ENCODE measurements around the gene AGTR1.

The AGTR1 gene

DNA sequence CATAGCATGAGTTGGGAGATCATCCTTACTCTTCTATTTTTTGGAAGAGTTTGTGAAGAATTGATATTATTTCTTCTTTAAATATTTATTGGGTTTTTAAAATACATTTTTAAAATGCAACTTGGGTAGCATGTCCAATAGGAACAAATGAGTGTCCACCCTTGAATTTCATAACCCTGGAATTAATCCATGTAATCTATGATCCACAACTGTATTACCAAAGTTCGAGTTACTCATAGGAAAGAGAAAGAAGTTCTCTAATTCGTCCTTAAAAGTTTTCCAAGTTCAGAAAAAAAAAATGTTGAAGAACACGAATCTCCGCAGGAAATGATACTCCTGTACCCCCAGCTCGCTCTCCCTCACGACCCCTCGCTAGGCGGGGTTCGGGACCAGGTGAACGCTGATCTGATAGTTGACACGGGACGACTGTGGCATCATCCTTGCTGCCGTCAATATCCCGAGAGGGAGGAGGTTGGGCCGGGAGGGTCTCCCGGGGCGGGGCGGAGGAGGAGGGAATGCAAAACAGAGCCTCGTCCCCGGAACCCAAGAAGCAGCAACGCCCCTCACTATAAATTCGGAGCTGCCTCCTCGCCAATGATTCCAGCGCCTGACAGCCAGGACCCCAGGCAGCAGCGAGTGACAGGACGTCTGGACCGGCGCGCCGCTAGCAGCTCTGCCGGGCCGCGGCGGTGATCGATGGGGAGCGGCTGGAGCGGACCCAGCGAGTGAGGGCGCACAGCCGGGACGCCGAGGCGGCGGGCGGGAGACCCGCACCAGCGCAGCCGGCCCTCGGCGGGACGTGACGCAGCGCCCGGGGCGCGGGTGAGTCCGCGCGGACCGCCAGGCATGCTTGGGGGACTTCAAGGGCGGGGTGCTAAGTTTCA, at the start of gene AGTR1:
TSS of gene AGTR1 (plus strand) at position 598 of the 884 bp plus-strand sequence. CDS start 43,133 bp downstream, outside the sequence.
- peak; percentile 33 for DNase-seq (ENCODE audit: low read depth, low spot score)

- DNase-seq (ENCODE audit: low read depth, low spot score), result no peak
Measured at GRCh38 chr3:148648685-148649352, 48.9 kb upstream of the AGTR1 start.

DNA sequence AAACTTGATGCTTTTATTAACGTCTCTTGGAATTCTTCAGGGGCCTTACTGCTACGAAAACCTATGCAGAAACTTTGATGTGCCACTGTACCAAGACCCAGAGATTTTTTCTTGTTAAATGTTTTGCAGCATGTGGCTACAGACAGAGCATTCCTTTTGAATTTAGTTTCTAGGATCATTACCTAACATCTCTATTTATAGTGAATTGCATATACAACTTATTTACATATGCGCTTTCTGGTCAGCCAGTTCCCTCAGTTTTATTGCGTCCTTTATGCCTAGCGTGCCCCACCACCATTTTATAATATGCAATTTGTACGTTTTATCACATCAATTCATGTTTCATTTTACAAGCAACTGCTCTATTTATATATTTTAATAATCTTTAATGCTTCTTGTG, 46.2 kb upstream of the AGTR1 start:
- no peak for DNase-seq (ENCODE audit: low read depth, low spot score)

DNA sequence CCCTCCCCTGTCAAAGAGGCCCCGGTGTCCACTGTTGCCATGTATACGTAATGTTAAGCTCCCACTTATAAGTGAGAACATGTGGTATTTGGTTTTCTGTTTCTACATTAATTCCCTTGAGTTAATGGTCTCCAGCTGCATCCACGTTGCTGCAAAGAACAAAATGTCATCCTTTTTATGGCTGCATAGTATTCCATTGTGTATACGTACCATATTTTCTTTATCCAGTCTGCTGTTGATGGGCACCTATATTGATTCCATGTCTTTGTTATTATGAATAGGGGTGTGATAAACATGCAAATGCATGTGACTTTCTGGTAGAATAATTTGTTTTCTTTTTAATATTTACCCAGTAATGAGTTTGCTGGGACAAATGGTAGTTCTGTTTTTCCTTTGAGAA, 43.3 kb upstream of the AGTR1 start:
- DNase-seq (ENCODE audit: low read depth, low spot score), result no peak

- DNase-seq (ENCODE audit: low read depth, low spot score), result no peak
Measured at GRCh38 chr3:148657470-148657869, 40.2 kb upstream of the AGTR1 start.

DNA sequence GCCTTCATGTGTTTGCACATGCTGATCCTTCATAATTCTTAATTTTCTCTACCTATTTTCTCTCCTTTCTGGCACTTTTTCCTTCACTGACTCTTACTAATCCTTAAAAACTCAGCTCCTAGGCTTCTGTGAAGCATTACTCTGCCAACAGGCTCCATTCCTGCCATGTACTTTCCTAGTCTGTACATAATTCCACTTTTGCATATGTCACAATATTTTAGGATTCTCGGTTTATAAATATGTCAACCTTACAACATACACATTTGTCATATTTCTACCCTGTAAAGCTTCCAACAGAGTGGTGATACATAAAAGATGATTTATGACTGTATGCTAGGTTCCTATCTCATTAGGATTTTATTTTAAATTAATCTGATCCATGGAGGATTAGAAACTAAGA, 38.2 kb upstream of the AGTR1 start:
- no peak for DNase-seq (ENCODE audit: low read depth, low spot score)

DNA sequence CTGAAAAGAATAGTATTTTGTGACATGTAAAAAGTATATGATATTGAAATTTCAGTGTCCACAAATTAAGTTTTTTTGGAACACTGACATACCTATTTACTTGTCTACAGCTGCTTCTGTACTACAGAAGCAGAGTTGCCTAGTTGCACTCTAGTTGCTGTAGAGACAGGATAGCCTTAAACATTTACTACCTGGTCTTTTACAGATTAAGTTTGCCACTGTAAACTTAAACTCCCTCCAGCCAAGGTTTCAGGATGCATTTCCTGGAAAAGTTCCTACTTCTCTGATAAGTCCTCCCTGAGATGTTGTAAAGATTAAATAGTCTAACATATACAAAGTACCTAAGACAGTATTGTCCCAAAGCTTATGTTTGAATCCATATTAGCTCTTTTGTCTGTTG, 17.4 kb upstream of the AGTR1 start:
- DNase-seq (ENCODE audit: low read depth, low spot score), result no peak

- no peak for DNase-seq (ENCODE audit: low read depth, low spot score)
Measured at GRCh38 chr3:148681080-148681479, 16.6 kb upstream of the AGTR1 start.

- no peak for DNase-seq (ENCODE audit: low read depth, low spot score)
Measured at GRCh38 chr3:148682997-148683396, 14.7 kb upstream of the AGTR1 start.

GRCh38 chr3:148694116-148694515, 3.6 kb upstream of the AGTR1 start:
- DNase-seq (ENCODE audit: low read depth, low spot score), result no peak

- no peak for DNase-seq (ENCODE audit: low read depth, low spot score)
Measured at GRCh38 chr3:148698190-148698810, 597 bp downstream of the AGTR1 start.

GRCh38 chr3:148705314-148705713, 7.6 kb downstream of the AGTR1 start:
- no peak for DNase-seq (ENCODE audit: low read depth, low spot score)

DNA sequence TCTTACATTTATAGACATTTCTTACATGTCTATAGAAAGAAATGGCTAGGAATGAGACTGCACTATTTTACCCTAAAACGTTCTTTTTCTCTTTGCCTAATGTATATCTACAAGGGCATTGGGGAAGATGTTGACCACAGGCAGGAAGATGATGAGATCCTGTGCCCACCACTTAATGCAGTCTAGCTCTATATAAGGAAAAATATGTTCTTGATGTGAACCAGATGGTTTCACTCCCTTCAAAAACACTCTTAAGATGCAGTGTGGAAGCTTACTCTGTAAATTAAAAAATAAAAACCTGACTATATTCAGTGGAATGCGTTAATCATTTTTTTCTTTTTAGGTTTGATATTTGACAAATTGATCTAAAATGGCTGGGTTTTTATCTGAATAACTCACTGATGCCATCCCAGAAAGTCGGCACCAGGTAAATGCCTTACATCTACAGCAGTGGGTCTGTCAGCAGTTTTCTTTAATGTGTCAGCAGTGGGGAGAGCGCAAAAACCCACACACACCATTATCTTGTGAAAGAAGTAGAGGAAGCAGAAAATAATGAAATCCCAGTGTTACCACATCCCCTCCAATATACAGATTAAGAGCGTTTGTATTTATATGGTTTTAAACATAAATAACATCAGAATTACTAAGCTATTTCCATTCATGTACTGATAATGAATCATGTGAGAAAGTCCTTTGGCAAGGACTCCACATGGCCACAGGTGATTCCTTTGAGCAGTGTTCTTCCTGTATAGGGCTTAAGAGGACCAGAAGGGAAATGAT, 10.1 kb downstream of the AGTR1 start:
- no peak for DNase-seq (ENCODE audit: low read depth, low spot score)

DNA sequence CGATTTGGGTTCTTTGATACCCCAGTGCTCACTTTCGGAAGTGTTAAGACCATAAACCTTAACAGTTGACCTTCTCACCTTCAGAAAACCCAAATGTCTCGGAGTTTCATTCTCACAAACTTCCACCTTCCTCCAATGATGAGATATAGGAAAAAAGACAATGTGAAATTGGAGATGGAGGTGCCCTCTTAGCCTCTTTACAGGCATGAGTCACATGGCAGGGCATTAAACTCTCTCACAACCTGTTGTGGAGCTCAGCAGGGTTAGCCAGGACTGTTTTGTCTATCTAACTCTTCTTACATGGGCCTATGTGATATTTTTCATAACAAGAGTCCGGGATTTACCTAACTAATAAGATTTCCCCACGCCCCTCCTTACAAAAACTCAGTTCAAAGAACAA, 10.7 kb downstream of the AGTR1 start:
- DNase-seq (ENCODE audit: low read depth, low spot score), result no peak

GRCh38 chr3:148709560-148710253, 12.0 kb downstream of the AGTR1 start:
- no peak for DNase-seq (ENCODE audit: low read depth, low spot score)

DNA sequence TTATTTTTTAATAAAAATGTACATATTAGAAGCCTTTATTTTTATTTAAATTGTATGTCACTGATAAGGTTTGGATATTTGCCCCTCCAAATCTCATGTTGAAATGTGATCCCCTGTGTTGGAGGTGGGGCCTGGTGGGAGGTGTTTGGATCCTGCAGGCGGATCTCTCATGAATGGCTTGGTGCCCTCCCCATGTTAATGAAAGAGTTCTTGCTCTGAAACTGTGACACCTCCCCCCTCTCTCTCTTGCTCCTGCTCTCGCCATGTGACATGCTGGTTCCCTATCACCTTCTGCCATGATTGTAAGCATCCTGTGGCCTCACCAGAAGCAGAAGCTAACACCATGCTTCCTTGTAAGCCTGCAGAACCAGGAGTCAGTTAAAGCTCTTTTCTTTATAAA, 13.0 kb downstream of the AGTR1 start:
- no peak for DNase-seq (ENCODE audit: low read depth, low spot score)

- no peak for DNase-seq (ENCODE audit: low read depth, low spot score)
Measured at GRCh38 chr3:148711981-148712666, 14.4 kb downstream of the AGTR1 start.

DNA sequence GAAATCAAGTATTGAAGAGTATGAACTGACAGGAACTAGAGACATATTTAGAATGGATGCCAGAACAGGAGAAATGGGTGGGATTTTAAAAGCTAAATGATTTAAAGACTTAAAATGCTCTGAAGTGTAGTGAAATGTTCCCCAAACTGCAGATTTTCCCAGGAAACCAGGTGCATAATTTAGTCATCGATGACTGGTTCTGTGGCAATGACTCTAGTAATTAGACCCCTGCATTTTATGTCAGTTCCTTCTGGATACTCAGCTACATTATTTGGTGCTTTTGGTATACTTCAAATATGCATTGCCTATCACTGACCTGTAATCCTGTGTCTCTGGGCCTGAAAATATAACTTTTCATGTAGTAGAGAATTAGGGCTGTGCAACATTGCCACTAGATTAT, 16.8 kb downstream of the AGTR1 start:
- no peak for DNase-seq (ENCODE audit: low read depth, low spot score)

DNA sequence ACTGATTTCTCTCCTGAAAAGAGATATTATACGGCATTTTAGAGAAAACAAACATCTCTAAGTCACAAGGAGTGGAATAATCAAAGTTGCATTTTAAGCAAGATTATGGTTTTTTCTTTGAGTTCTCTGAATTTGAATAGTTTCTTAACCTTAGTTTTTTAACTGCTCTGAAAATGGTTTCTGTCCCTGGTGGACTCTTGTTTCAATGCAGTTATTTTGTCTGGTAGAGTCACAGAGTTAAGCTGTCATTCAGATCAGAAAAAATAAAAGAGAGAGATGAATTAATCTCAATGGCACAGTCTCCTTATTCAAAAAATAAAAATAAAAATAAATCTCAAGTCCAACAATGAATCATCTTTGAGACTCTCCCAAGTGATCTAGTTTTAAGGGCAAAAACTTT, 19.0 kb downstream of the AGTR1 start:
- no peak for DNase-seq (ENCODE audit: low read depth, low spot score)

DNA sequence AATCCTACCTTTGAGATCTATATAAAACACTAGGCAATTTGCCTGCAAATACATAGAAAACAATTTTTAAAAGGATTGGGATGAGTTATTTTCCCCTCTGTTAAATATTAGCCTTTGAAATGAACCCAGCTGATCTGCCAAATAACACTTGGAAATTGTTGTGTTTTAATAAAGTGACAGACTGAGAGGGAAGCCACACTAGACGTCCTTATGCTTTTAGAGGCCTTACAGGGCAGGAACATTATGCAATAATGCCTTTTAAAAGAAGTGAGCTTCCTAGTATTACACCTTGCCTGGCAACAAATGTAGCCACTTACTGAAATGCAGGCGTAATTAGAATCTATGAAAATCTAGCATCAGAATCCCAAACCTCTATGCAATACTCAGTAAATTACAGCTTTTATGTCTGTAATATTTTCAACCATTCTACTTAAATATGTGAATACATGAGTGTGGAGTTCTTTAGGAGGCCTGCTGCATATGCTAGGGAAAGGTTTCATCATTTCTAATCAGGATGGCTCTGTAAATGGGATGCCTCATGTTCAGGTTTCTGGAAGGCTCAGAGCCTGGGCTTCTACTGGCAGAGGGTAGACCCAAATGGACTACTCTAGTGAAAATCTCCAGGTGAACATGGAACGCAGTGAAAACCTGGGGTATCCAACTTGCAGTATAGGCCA, 20.3 kb downstream of the AGTR1 start:
- DNase-seq (ENCODE audit: low read depth, low spot score), result no peak

All from smooth muscle cell of the brain vasculature (primary cell).